Esophagus muscularis mucosa (tissue), 4 donors: Measurements from ENCODE around the gene EXOC6B. TPM values are rescaled to one million over a fixed set of nuclear protein-coding genes. Genes with fewer than 3 reads are reported as not detected.

Experiments
- DNase-seq: peaks from one replicate; pipeline ENCODE4 v3.0.0-alpha.2; 2017; ENCODE audit errors: extremely low spot score
- H3K27ac ChIP-seq, 4 donors: fragments of 200-600 bp; sonication (generic); replicated peaks in 1 of 4; 1 replicate in 3 of 4; 2 replicates in 1 of 4; pipeline ENCODE4 v1.5.1; 2016 to 2019; ENCODE audit warnings: mild to moderate bottlenecking in 1 of 4
- H3K27me3 ChIP-seq, 4 donors: fragments of 200-600 bp; sonication (generic); one replicate each; pipeline versions ENCODE4 v1.5.1 to v1.6.0; 2016 to 2019
- H3K36me3 ChIP-seq, 4 donors: fragments of 200-600 bp; sonication (generic); one replicate each; pipeline ENCODE4 v1.5.1; 2016 to 2019
- H3K4me1 ChIP-seq, 4 donors: fragments of 200-600 bp; sonication (generic); one replicate each; pipeline ENCODE4 v1.5.1; 2016 to 2019
- H3K4me3 ChIP-seq, 4 donors: fragments of 200-600 bp; sonication (generic); 1 replicate in 2 of 4; 2 replicates in 2 of 4; pipeline ENCODE4 v1.5.1; 2016 to 2019; ENCODE audit warnings: mild to moderate bottlenecking in 4 of 4, moderate library complexity in 1 of 4
- H3K9me3 ChIP-seq, 4 donors: fragments of 200-600 bp; sonication (generic); 1 replicate in 3 of 4; 2 replicates in 1 of 4; pipeline ENCODE4 v1.5.1; 2016 to 2019
- EP300 ChIP-seq: sonication (generic); formaldehyde crosslinking; IDR thresholded peaks from one replicate; pipeline ENCODE4 v1.6.1; 2017; ENCODE audit warnings: antibody characterized with exemption
- POLR2A ChIP-seq: fragments of 450-650 bp; IDR thresholded peaks from one replicate; pipeline ENCODE4 v1.6.1; 2017; ENCODE audit warnings: antibody characterized with exemption, moderate library complexity, mild to moderate bottlenecking, low read depth
- POLR2AphosphoS5 ChIP-seq, 2 donors: sonication (generic); formaldehyde crosslinking; IDR thresholded peaks; one replicate each; pipeline ENCODE4 v1.6.1; 2017; ENCODE audit warnings: antibody characterized with exemption in 2 of 2
- WGBS: methylation state at CpG from one replicate; pipeline ENCODE4 v1.1.5; 2018; 5-methylcytosine and 5-hydroxymethylcytosine counted together
- intact Hi-C: fragments of 100-400 bp; cut with DNase I; formaldehyde crosslinking; loops from one replicate; pipeline ENCODE4 v1.15.1; 2023
- total RNA-seq, 4 donors: library from RNA; depleted of rRNA; stranded (reverse); fragments of >200 nt; gene quantifications; one replicate each; pipeline versions ENCODE4 v1.1.0 to v1.2.1, GENCODE V29; 2016
- TF ChIP-seq, protein P1 (sequence below), 3 experiments: fragments of 200-600 bp in 2 of 3; fragments of 450-650 bp in 1 of 3; sonication (generic) in 2 of 3; IDR thresholded peaks; one replicate each; pipeline ENCODE4 v1.5.1; 2017 to 2019; ENCODE audit warnings: antibody characterized with exemption in 3 of 3, mild to moderate bottlenecking in 2 of 3, moderate library complexity in 1 of 3

Gene EXOC6B
- total RNA-seq, 4 donors from 2014 or later: 24.5 to 45.9 (median 37.4) TPM

GRCh38 chr2:72129681-72130340 is 696.0 kb downstream of the EXOC6B start:
- peaks cover 0 to 28% (median 0%) of the 10 kb centered on the region in 4 donors for H3K27me3 ChIP-seq
- no peaks in the 10 kb centered on the region for H3K4me1 ChIP-seq
- no peak overlapping the region for H3K4me3 ChIP-seq
- no peak for DNase-seq
- 82% methylated on average over 9 of the region's 9 CpGs for WGBS
- H3K9me3 ChIP-seq: no peaks in the 10 kb centered on the region
- no peak overlapping the region for H3K27ac ChIP-seq
- intact Hi-C loops: no loop called here
- no peak for TF ChIP-seq EP300
- no peaks in the 10 kb centered on the region for H3K36me3 ChIP-seq

- H3K4me3 ChIP-seq: no peak overlapping the region
- intact Hi-C loops: no loop called here
- no peaks in the 10 kb centered on the region for H3K4me1 ChIP-seq
- no peak for TF ChIP-seq POLR2AphosphoS5 (IDR thresholded peaks at IDR 0.05)
- TF ChIP-seq, protein P1, sequence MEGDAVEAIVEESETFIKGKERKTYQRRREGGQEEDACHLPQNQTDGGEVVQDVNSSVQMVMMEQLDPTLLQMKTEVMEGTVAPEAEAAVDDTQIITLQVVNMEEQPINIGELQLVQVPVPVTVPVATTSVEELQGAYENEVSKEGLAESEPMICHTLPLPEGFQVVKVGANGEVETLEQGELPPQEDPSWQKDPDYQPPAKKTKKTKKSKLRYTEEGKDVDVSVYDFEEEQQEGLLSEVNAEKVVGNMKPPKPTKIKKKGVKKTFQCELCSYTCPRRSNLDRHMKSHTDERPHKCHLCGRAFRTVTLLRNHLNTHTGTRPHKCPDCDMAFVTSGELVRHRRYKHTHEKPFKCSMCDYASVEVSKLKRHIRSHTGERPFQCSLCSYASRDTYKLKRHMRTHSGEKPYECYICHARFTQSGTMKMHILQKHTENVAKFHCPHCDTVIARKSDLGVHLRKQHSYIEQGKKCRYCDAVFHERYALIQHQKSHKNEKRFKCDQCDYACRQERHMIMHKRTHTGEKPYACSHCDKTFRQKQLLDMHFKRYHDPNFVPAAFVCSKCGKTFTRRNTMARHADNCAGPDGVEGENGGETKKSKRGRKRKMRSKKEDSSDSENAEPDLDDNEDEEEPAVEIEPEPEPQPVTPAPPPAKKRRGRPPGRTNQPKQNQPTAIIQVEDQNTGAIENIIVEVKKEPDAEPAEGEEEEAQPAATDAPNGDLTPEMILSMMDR (IDR thresholded peaks at IDR 0.05): no peak
- TF ChIP-seq POLR2A: no peak
- TF ChIP-seq EP300: no peak
- no peak overlapping the region for H3K27ac ChIP-seq
- no peak for DNase-seq
- no peaks in the 10 kb centered on the region for H3K9me3 ChIP-seq
- WGBS: 86% methylated on average over 10 of the region's 11 CpGs
- H3K36me3 ChIP-seq: no peaks in the 10 kb centered on the region
- H3K27me3 ChIP-seq: peaks cover 0 to 28% (median 0%) of the 10 kb centered on the region in 4 donors
Measured at GRCh38 chr2:72128843-72129227, 697.0 kb downstream of the EXOC6B start.

DNA sequence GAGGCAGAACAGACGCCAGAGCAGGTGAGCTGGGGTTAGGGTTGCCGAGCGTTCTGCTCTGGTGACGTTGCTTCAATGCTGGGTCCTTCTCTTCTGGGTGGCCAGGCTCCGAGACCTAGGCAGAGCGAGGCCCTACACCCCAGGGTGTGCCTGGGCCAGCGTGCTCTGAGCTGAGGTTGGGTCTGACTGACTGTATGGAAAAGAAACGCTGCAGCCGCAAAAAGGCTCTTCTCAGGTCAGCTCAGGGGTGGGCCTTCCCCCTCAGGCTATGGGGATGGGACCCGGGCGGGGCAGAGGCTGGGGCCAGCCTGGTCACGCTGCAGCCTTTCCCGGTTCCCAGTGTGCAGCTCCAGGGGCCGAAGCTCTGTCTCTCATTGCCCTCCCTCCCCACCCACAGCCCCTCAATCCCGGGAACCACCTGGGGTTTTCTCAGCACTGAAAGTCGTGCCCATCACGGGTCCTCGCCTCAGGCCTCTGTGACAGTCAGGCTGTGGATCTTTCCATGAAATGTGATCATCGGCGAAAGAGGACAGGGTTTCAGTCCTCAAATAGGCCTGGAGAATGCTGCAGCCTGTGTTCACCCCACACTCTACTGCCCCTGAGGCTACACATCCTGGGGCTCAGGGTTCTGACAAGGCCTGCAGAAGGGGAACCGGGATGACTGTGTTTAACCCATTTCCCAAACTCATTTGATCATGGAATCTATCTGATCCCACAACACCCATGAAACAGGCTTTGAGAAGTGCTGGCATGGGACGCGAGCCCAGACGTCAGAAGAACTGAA is 697.6 kb downstream of the EXOC6B start:
- TF ChIP-seq POLR2A (no peak), EP300 (no peak), POLR2AphosphoS5 (IDR thresholded peaks at IDR 0.05) (no peak)
- TF ChIP-seq, protein P1 (IDR thresholded peaks at IDR 0.05): no peak
- DNase-seq: no peak
- H3K4me1 ChIP-seq: no peaks in the 10 kb centered on the region
- no peaks in the 10 kb centered on the region for H3K9me3 ChIP-seq
- no peak overlapping the region for H3K27ac ChIP-seq
- H3K36me3 ChIP-seq: no peaks in the 10 kb centered on the region
- 92% methylated on average over 18 of the region's 24 CpGs for WGBS
- intact Hi-C loops: no loop called here
- H3K27me3 ChIP-seq: peaks cover 0 to 28% (median 0%) of the 10 kb centered on the region in 4 donors
- H3K4me3 ChIP-seq: no peak overlapping the region

DNA sequence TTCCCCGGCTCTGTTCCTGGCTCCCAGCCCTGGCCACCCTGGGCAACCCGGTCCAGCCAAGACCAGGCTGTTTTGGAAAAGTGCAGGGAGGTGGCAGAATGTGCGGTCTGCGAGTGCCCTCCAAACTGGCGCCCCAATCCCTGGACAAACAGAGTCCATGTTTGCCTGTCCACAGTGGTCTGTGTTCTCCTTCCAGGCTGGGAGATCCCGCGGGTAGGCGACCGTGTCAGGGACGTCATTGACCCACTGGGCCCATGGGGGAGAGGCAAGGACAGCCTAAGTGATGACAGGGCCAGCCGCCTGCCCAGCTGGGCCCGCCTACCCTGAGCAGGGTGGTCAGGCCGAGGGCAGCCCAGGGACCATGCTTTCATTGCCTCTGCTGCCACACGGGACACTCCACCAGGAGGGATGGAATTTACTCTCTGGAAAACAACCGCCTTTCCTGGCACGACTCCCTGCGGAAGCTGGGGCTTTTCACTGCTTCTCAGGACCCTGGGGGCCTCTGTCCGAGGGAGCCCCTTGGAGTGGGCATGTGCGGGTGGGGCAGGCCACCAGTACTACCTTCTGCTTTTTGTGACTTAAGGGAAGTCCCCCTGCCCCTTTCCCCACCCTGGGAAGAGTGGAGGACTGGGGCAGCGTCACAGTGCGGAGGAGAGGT is 698.3 kb downstream of the EXOC6B start:
- intact Hi-C loops: no loop called here
- no peak for DNase-seq
- no peak overlapping the region for H3K27ac ChIP-seq
- WGBS: 96% methylated on average over 9 of the region's 21 CpGs
- peaks cover 0 to 24% (median 0%) of the 10 kb centered on the region in 4 donors for H3K27me3 ChIP-seq
- no peaks in the 10 kb centered on the region for H3K36me3 ChIP-seq
- TF ChIP-seq, protein P1 (IDR thresholded peaks at IDR 0.05): no peak
- no peak for TF ChIP-seq EP300
- no peak for TF ChIP-seq POLR2AphosphoS5 (IDR thresholded peaks at IDR 0.05)
- H3K9me3 ChIP-seq: no peaks in the 10 kb centered on the region
- H3K4me3 ChIP-seq: no peak overlapping the region
- H3K4me1 ChIP-seq: no peaks in the 10 kb centered on the region
